B cell (primary cell): ENCODE measurements around the gene UGT2B28.
"Not testable (repeated sequence)": the region's sequence is repeated elsewhere in the genome, so short reads cannot be mapped to it uniquely, and the experiment has no call there.

Experiments
- CTCF ChIP-seq: fragments of 200-600 bp; IDR thresholded peaks from one replicate; pipeline ENCODE4 v1.8.0; 2022; ENCODE audit warnings: antibody characterized with exemption, mild to moderate bottlenecking
- EZH2 ChIP-seq: IDR thresholded peaks from 2 replicates; pipeline ENCODE4 v1.6.1; 2012; ENCODE audit warnings: borderline replicate concordance, low read depth, mild to moderate bottlenecking, moderate library complexity, low read length; ENCODE audit not compliant: insufficient read depth, poor library complexity, severe bottlenecking

GRCh38 chr4:69317669-69318298, 37.5 kb downstream of the UGT2B28 start:
- peak; percentile 19 for TF ChIP-seq CTCF
- not testable (repeated sequence) for TF ChIP-seq EZH2
